Activated T-helper 1 cell treated with Interleukin-2 at 50 U/mL for 16 hours (primary cell): Measurements from ENCODE around the gene GDF15.

Source experiments
- DNase-seq: peaks from one replicate; pipeline ENCODE4 v3.0.0-alpha.2; 2020; ENCODE audit warnings: low read depth

The GDF15 gene

DNA sequence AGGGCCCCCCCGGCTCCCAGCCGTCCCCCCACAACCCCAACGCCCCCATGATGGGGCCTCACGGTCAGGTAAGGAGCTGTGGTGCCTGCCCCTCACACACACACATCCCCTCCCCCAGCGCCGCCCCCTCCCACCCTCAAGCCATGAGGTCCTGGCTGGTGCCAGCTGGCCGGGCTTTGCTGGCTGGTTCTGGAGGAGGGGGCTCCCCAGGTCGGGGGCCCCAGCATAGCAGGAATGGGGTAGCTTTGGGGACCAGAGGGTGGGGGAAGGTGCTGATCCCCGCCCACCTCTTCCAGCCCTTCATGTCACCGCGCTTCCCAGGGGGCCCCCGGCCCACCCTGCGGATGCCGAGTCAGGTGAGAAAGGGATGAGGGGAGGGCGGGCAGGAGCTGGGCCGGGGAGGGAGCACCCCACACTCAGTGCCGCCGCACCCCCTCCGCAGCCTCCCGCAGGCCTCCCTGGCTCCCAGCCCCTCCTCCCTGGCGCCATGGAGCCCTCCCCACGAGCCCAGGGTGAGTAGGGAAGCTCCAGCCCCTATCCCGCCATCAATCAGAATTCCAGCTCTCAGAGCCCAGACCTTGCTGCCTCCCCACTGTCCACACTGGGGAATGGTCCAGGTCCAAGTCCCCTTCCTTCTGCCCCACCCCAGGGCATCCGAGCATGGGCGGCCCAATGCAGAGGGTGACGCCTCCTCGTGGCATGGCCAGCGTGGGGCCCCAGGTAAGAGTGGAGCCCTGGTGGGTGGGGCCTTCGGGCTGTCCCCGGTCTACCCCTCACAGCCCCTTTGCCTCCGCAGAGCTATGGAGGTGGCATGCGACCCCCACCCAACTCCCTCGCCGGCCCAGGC, 45.6 kb downstream of the GDF15 start:
- DNase-seq: no peak

DNA sequence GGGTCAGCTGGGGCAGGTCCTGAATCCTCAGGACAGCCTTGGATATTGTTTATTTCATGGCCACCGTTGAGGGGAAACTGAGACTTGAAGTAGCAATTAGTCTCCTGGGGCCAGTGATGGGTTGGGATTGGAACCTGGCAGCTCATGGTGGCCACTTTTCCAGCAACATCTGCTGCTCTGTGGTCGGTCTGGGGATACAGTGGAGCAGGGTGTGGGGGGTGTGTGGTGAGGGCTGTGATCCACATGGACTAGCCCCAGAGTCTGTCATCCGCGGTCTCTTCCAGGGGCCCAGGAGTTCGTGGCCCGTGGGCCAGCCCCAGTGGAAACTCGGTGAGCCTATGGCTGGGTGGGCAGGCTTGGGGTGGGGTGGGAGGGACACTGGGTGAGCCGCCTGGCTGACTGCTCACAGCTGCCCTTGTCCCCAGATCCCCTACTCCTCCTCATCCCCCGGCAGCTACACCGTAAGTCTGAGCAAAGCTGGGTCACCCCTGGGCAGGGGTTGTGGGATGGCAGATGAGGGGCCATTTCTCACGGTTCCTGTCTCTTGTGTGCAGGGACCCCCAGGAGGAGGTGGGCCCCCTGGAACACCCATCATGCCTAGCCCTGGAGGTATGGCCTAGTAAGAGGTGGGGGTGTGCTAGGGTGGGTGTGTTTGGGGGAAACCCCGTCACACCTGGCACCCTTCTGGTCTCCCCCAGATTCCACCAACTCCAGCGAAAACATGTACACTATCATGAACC, 46.5 kb downstream of the GDF15 start:
- no peak for DNase-seq

- no peak for DNase-seq
These were observed 47.2 kb downstream of the GDF15 start for GRCh38 chr19:18433015-18433691.

DNA sequence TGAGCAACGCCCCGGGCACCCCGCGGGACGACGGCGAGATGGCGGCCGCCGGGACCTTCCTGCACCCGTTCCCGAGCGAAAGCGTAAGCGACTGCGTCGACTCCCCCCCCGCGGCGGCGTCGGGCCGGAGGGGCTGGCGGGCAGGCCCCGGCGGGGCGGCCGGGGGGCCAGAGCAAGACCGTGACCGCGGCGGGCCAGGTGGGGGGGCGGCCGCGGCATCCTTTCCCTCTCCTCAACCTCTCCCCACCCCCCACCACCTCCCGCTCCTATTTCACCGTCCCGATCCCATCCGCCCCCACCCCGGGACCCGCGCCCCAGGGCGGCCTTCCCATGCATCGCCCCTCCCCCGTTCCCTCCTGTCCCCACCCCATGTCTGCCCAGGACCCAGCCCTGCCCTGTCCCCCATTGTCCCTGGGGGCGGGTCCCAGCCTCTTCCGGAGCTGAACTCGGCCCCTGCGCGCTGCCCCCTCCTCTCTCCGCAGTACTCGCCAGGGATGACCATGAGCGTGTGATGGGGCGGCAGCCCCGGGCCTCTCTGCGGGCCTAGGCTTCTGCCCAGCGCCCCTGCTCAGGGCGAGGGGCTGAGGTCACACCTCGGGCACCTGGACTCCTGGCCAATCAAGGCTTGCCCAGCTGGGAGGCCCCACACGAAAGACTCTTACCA, 47.9 kb downstream of the GDF15 start:
- DNase-seq: no peak

GRCh38 chr19:18434411-18435175, 48.6 kb downstream of the GDF15 start:
- no peak for DNase-seq

- DNase-seq: no peak
These were observed 49.4 kb downstream of the GDF15 start for GRCh38 chr19:18435178-18435841.

DNA sequence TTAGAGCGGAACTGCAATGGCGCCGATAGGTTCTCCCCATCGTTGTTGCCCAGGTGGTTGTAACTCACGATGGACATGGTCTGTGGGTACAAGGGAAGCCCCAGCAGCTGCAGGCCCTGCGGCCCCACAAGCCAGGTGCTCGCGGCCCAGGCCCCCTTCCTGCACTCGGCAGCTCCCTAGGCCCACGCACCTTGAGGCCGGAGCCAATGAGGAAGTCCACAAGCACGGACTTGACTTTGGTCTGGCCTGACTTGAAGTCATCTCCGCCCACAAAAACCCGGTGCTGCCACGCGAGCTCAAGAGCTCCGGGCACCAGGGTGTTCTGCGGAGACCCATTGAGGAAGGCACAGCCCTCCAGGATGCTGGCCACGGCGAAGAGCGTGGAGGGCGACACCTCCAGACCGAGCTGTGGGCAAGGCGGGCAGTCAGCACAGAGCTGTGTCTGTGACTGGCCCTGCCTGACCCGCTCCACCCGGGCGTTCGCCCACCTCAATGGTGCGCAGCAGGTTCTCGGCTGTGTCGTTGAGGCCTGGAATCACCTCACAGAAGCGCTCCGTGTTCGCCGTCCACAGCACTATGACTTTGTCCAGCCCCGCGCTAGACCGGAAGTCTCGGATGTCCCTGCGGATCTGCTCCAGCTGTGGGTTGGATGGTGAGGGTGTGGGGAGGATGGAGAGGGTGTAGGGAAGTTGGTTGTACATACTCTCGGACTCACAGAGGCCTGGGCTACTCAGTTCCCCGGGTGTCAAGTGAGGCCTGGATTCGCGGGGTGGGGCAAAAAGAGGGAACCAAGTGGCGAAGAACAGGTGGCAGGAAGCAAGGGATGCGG, 50.1 kb downstream of the GDF15 start:
- DNase-seq: no peak

DNA sequence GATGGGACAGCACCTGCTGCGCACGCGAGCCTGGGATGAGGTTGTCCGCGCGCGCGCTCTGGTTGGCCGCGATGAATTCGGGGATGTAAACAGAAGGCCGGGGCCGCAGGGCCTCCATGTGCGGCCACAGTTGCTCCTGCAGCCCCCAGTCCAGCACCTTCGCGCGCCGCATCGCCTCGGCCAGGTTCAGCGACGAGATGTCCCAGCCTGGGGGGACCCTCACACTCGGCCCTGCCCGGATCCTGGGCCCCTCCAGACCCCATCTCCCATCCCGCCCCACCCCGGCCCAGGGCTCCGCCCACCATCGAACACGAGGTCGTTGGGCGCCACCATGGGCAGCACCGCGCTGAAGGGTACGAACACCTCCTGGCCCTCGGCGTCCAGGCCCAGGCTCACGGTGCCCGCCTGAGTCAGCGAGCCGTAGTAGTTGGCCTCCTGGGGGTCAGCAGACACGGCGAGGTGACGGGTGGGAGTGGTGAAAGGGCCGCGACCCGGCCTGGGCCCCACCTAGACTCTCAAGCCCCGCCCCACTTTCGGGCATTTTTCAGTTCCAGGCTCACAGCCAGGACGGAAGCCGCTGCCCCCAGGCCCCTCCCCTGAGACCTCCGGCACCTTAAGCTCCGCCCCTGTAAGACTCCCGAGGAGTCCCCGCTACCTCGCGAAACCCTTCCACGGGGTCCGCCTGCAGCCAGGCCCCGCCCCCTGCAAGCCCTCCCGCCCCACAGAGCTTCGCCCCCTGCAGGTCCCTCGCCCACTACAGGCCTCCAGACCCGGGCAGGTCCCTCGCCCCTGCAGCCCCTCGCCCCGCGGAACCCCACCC, 50.9 kb downstream of the GDF15 start:
- peak; percentile 66 for DNase-seq

DNA sequence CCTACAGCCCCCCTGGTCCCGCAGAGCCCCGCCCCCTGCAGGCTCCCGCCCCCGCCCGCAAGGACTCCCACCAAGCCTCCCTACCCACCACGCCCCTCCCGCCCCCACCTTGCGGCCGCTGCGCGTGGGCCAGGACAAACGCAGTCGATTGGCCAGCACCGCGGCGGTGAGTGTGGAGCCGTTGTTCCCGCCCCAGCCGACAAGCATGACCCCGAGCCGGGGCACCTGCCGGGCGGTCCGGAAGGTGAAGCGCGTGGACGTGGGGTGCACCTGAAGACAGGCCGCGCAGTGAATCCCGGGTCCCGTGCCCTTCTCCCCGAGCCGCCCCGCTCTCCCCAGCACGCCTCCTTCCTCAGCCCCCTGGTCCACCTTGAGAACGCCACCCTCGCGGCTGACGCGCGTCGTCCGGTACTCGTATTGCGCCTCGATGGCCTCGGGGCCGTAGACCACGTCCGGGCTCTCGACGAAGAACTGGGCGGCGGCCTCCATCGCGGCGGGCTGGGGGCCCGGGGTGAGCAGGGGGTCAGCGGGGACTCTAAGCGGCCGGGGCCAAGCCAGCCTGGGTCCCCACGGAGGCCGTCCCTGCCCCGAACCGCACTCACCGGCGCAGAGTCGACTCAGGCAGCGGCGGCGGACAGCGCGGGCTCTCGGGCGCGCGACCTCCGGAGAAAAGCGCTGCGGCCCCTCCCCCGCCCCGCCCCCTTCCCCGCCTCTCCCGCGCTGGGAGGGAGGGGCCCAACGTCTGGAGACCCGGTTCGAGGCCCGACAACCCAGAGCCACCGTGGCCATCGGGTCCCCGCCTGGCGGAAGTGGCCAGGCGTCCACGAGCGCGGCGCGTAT, 51.8 kb downstream of the GDF15 start, which contains the start of gene ISYNA1:
TSS of gene ISYNA1 (minus strand) at position 643 of the 840 bp plus-strand sequence. CDS start at position 489, 154 bp downstream.
- DNase-seq: no peak

- DNase-seq: no peak
These were observed 52.5 kb downstream of the GDF15 start for GRCh38 chr19:18438331-18439024.
